Fibroblast of skin of left quadriceps (primary cell): ENCODE measurements around the gene FOXO1.
A peak's percentile ranks its signal among the peaks of the same experiment; 100 is the strongest.

ENCODE experiments used
- DNase-seq, 2 experiments: peaks; one replicate each; pipeline ENCODE4 v3.0.0-alpha.2; 2013; ENCODE audit warnings: low read depth in 2 of 2

The FOXO1 gene

GRCh38 chr13:40609972-40610726 is 56.3 kb downstream of the FOXO1 start:
- no peak for DNase-seq

DNA sequence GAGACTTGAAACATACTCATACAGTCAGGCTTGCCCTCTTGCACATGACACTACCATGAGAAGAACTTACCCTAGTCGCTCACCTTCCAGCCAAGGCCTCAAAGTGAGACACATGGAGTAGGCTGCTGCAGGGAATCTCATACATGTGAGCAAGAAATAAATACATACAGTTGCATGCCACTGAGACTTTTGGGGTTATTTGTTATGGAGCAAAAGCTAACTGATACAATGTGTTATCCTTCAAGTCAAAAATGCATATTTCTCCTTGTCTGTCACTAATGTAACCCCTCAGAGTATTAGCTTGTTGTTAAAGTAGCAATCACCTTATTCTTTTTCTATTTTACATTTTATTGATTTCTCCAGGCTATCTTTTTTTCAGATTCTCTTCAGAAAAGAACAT is 58.1 kb downstream of the FOXO1 start:
- DNase-seq: no peak

GRCh38 chr13:40605573-40605972 is 60.9 kb downstream of the FOXO1 start:
- DNase-seq: no peak

GRCh38 chr13:40604135-40604534 is 62.3 kb downstream of the FOXO1 start:
- no peak for DNase-seq

DNA sequence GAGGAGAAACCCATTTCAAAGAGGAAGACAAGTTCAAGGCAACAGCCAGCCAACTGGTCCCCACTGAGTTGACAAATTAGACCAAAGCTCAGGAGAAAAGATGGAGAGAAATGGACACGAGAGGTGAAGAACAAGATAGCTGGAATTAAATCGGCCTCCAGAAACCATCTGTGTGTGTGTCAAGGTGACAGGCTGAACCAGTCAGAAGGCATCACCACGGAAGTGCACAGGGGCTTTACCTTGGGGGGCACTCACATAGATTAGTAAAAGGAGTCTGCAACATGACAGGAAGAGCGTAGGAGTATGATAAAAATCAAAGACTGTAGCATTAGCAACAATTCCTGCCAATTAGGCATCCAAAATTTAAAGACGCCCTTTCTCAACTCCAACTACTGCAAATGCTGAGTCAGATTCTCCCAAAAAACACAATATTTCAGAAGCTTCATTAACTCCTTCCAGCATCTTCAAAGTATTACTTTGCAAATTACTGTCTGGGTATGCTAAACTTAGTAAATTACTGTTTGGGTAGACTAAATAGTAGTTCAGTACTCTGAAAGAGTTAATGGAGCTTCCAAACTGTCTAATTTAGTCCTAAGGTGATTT is 66.2 kb downstream of the FOXO1 start:
- DNase-seq: no peak

DNA sequence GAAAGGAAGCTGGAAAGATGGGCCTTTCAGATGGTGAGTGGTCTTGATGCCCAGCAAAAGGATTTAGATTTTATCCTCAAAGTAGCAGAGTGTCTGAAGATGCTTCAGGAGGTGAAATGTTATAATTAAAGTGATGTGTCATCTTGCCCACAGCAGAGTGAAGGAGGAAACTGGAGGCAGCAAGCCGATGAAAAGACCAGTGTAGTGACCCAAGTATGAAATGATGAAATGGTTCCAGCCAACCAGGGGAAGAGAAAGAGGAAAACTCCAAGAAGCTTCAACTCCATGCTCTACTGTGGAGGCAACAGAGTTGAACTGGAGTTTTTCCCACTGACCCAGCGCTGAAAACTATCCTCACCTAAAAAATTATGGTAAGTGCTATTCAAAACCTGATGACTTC is 66.7 kb downstream of the FOXO1 start:
- no peak for DNase-seq

DNA sequence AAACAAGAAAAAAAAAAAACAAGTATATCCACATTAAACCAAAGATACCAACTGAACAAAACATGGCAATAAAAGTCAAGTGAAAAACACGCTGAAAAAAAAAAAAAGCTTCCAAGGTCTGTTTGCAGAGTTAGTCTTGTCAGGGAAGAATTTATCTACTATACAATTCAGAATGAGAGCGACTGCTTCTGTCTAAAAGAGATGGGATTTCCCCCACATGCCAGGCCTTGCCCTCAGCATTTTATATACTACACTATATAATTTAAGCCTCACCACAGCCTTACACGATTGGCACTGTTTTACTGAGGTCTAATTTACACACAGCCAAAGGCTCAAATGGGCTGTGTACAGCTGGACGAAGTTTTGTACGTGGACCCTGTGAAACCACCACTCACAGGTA is 67.3 kb downstream of the FOXO1 start:
- no peak for DNase-seq

GRCh38 chr13:40598569-40598968 is 67.9 kb downstream of the FOXO1 start:
- no peak for DNase-seq

DNA sequence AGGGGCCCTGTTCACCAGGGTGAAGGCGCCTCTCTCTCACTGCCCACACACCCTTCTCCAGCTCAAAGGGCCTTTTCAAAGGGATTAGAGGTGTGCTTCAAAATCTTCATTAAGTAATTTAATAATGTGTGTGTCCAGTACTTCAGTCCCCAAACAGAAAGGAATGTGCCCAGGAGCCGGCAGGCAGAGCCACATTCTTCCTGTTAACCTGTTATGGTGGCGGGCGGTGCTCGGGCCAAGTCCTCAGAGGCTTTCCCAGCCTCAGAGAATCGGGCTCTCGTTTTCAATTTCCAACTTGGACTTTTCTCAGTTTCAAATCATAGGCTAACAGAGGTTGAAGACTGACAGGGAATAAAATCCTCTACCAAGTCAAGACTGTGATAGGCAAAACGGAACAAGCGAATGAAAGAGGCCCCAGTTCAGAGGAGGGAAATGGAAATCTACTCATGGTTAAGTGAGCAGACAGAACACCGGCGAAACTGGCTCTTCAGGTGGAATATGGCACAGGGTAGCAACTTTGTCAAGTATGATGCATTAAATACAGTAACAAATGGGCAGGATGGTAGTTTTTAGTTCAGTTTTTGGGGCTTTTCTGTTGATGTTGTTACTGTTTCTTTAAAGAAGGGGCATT is 68.6 kb downstream of the FOXO1 start:
- no peak for DNase-seq

DNA sequence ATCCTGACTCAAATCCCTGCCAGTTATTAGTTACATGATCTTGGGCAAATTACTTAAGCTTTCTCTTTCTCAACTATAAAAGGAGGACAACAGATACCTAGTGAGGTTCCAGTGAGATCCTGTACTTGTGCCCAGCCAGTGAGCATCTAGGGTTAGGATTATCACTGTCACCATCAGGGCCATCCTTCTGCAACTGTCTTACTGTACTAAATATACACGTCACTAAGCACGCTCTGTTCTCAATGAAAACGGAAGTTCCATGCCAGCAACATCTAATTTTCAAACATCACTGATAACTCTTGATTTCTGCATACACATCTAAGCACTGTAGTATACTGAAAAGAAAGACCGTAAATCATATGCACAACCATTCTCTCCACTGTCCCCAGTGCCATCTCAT is 70.0 kb downstream of the FOXO1 start:
- DNase-seq: no peak

GRCh38 chr13:40595693-40596092 is 70.7 kb downstream of the FOXO1 start:
- no peak for DNase-seq

DNA sequence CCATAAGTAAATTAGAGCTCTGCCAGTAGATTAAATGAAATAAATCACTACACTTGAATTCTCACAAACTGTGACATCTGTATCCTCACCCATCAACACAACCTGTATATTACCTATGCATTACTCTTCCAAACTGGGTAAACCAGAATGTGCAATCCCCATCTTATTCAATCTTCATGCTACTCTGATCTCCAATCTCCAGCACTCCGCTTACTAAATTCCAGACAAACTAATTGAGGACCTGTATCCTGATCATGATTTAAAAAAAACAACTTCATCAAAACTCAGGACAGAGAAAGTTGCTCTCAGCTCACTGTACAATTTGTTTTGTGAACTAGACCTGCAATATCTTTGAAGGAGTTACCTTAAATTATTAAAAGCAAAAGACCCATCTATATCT is 74.4 kb downstream of the FOXO1 start:
- DNase-seq: no peak

GRCh38 chr13:40591091-40591490 is 75.3 kb downstream of the FOXO1 start:
- no peak for DNase-seq

DNA sequence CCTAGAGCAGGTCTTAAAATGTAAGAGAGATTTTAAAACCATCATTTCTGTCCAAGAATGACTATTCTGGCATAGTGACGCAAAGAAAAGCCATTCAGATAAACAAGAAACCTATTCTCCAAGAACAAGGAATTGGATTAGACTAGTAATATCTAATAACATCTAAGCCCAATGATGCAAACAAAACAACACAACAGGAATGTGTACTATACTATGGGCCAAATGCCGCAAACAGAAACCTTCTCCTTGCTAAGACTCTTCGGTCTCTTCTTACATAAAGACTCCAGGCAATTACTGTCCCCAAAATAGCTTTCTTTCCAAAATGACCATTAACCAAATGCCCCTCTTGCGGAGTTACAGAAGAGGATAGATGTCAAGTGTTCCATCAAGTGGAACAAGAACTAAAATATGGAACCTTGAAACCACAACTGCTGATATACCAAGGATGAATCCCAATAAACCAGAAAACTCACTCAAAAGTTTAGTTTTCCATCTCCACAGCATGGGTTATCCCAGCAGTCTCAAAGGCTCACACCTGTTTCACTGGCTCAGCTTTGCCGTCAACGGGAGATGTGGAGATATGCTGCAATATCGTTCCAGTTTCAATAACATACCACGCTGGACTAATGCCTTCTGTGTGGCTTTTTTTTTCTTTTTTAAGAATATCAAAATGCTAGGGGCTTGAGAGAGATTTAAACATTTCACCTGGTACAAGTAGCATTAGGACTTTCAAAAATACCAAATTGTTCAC is 76.2 kb downstream of the FOXO1 start:
- no peak for DNase-seq

DNA sequence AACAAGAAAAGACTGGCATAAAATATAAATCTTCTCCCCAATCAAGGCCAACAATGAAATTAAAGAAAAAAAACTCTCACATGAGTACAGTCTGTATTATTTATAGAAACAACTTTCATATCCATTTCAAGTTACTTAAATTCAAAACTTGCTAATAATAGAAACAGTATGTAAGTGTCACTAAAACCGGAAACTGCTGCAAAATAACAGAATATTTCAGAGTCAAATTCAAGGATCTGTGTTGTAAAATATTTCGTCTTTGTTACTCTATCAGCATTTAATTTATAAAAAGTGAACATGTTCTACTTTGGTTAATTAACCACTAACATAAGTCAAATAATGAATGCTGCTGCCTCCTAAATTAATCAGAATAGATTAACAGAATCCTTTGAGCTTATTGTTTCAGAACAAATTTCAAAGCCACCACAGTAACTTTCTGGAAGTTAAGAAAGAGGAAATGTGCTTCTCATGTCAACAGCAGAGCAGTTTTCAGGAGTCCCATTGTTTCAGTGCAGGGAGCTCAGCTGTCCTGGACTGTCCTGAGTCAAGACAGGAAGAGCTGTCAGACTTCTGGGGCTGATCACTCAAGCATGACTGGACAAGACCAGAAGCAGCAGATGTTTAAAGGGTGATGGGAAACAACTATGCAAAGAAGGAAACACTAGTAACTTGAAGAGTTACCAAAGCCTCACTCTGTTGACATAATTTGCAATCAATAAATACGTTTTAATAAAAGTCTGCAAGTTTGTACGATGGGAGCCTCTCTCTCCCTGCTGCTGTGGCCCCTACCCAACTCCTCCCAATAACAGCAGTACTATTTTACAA is 76.9 kb downstream of the FOXO1 start:
- peak in 1 of 2 experiments; percentile 2 for DNase-seq

DNA sequence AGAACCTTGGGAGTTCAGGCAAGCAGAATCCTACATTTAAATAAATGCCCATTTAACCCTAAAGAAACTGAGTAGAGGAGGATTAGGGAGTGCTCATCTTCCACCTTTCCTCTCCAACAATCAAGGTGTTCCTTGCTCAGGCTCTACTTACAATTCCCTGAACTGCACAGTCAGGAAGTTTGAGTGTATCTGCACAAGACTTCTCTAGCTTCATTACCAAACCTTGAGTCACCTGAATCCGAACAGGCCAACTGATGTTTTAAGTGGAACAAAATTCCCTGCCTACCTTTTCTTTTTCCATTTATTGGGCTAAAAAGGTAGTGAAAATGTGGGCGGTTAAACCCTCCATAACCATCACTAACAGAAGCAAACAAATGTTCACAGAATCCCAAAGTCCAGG is 78.3 kb downstream of the FOXO1 start:
- no peak for DNase-seq

GRCh38 chr13:40586886-40587565 is 79.4 kb downstream of the FOXO1 start:
- no peak for DNase-seq

- DNase-seq: no peak
Measured at GRCh38 chr13:40585911-40586471, 80.5 kb downstream of the FOXO1 start.

GRCh38 chr13:40583738-40584137 is 82.7 kb downstream of the FOXO1 start:
- no peak for DNase-seq

GRCh38 chr13:40582531-40582930 is 83.9 kb downstream of the FOXO1 start:
- no peak for DNase-seq

GRCh38 chr13:40581277-40581579 is 85.2 kb downstream of the FOXO1 start:
- DNase-seq: no peak
